Astrocyte of the spinal cord (primary cell): ENCODE data around the gene TRIM38.

Experiments used
- DNase-seq: peaks from one replicate; pipeline ENCODE4 v3.0.0; 2011; ENCODE audit warnings: low read depth, low spot score
- H3K4me3 ChIP-seq: 2 replicates; pipeline ENCODE4 v1.5.1; 2011; ENCODE audit warnings: low read depth, mild to moderate bottlenecking, low read length, moderate library complexity
- CTCF ChIP-seq: IDR thresholded peaks from 2 replicates; pipeline ENCODE4 v1.5.1; 2012; ENCODE audit warnings: low read depth, mild to moderate bottlenecking, low read length, inconsistent platforms
- in situ Hi-C: cut with HindIII; loops from 2 replicates; pipeline ENCODE4 v1.10.0; 2017; ENCODE audit warnings: low sequenced_read_pairs

Gene TRIM38

GRCh38 chr6:25962149-25963127, at the start of gene TRIM38:
Gene TRIM38 (plus strand): TSS chr6:25962802. CDS start chr6:25966523, 3,721 bp downstream.
- peak within 1 kb of the TSS; percentile 54 for H3K4me3 ChIP-seq

GRCh38 chr6:25913741-25914140, 48.9 kb upstream of the TRIM38 start:
- DNase-seq, result no peak
- in situ Hi-C loops, result no loop called here
- TF ChIP-seq CTCF, result no peak
- H3K4me3 ChIP-seq, result no peak overlapping the region

More at GRCh38 chr6:25962149-25963127, at the start of gene TRIM38:
- peak; percentile 84 for DNase-seq
- in situ Hi-C loops, result no loop called here
- no peak for TF ChIP-seq CTCF

GRCh38 chr6:25916330-25916729, 46.3 kb upstream of the TRIM38 start:
- in situ Hi-C loops, result no loop called here
- TF ChIP-seq CTCF, result no peak
- no peak overlapping the region for H3K4me3 ChIP-seq
- DNase-seq, result no peak

GRCh38 chr6:25916789-25917490, 45.7 kb upstream of the TRIM38 start:
- no peak for TF ChIP-seq CTCF
- no peak for DNase-seq
- in situ Hi-C loops, result no loop called here
- H3K4me3 ChIP-seq, result no peak overlapping the region

GRCh38 chr6:25918083-25918683, 44.4 kb upstream of the TRIM38 start:
- in situ Hi-C loops, result no loop called here
- no peak for DNase-seq
- TF ChIP-seq CTCF, result no peak
- no peak overlapping the region for H3K4me3 ChIP-seq

GRCh38 chr6:25919657-25920056, 42.9 kb upstream of the TRIM38 start:
- in situ Hi-C loops, result no loop called here
- H3K4me3 ChIP-seq, result no peak overlapping the region
- no peak for TF ChIP-seq CTCF
- no peak for DNase-seq
